ENCODE measurements around the gene EHMT1. TPM values are rescaled to one million over a fixed set of nuclear protein-coding genes. Genes with fewer than 3 reads are reported as not detected.

EHMT1 gene
- total and polyA plus RNA-seq, 9 of the 15 experiments (the other 6 are each of a cell fraction or from before 2014, with no cell fraction given), result 2.2 to 76.0 (median 36.4) TPM

- no peaks in the 10 kb centered on the region for H3K27me3 ChIP-seq (ENCODE audit: control insufficient read depth in 2 of 2, insufficient read depth in 2 of 2, low read length in 2 of 2)
- ChIA-PET CTCF (ENCODE audit: low intra/inter-chr PET ratio) (no interaction called here), POLR2A (interaction anchor here (0.6 to 1.5 kb wide), 6 partner anchors 8 to 316 kb away, joined by 3 to 5 read pairs (median 4); partner anchors contain the start of genes EHMT1 and ZMYND19)
- H3K4me2 ChIP-seq (ENCODE audit: insufficient read depth, low read length), result no peak overlapping the region
- BruUV-seq (replicated peaks), result no TSS peak
- H3K4me1 ChIP-seq (replicated peaks in 1 of 2; ENCODE audit: control insufficient read depth in 2 of 2, insufficient read depth in 2 of 2, low read length in 2 of 2), result peaks cover 22 to 61% of the 10 kb centered on the region in 2 experiments
- H3K9ac ChIP-seq (ENCODE audit: insufficient read depth in 1 of 2, low read depth in 2 of 2, low read length in 2 of 2), result peak overlapping the region in 1 of 2 experiments; percentile 80; a peak in 2 of 4 replicates
- H3K9me1 ChIP-seq (ENCODE audit: control insufficient read depth, insufficient read depth, low read length), result peaks cover 12% of the 10 kb centered on the region
- H3K9me3 ChIP-seq (replicated peaks; ENCODE audit: control insufficient read depth, insufficient read depth, low read depth, low read length), result no peaks in the 10 kb centered on the region
- no peak overlapping the region for H2AFZ ChIP-seq (ENCODE audit: low read depth, low read length)
- no peak overlapping the region for H3K4me3 ChIP-seq
- 79% methylated on average over 19 of the region's 23 CpGs for WGBS (ENCODE audit: insufficient coverage, low coverage, missing lambda C conversion rate)
- ATAC-seq (no peak), FAIRE-seq (no peak), DNase-seq (ENCODE audit: extremely low read depth in 1 of 4, low spot score in 3 of 4) (no peak)
- peaks cover 4% of the 10 kb centered on the region; the same call in 1 of the 2 replicates for H4K20me1 ChIP-seq (replicated peaks; ENCODE audit: control insufficient read depth, insufficient read depth, low read length)
- H3K79me2 ChIP-seq (ENCODE audit: control insufficient read depth, insufficient read depth, low read length), result peaks cover 34% of the 10 kb centered on the region
- H3K27ac ChIP-seq (ENCODE audit: extremely low read depth, low read depth, low read length), result no peak overlapping the region
- in situ Hi-C loops (cut with MboI), result no loop called here
- intact Hi-C loops (cut with micrococcal nuclease), result loop anchor here (10.0 kb wide), 1 partner anchor 94 kb away; no protein-coding TSS in a partner anchor
- H3K36me3 ChIP-seq (ENCODE audit: control insufficient read depth, insufficient read depth, low read length), result peaks cover 75% of the 10 kb centered on the region
- no peak for TF ChIP-seq ELF2 (CRISPR knock-in tag; IDR thresholded peaks at IDR 0.05)
- TF ChIP-seq FOXJ2 (tag; IDR thresholded peaks at IDR 0.05), result no peak
- no peak for TF ChIP-seq ZNF589 (CRISPR knock-in tag; IDR thresholded peaks at IDR 0.05; ENCODE audit: low read depth)
- TF ChIP-seq NFIC (IDR thresholded peaks at IDR 0.05), result peak; percentile 66
- no peak for TF ChIP-seq FOXK2 (conservative IDR thresholded peaks at IDR 0.05 in 1 of 2, IDR thresholded peaks at IDR 0.05 in 1 of 2; ENCODE audit: low read depth in 2 of 2)
- no peak for TF ChIP-seq USF1 (CRISPR knock-in tag; IDR thresholded peaks at IDR 0.05)
- TF ChIP-seq ZC3H11A (IDR thresholded peaks at IDR 0.05; ENCODE audit: low read depth, low read length), result no peak
- no peak for TF ChIP-seq ZBTB7A (IDR thresholded peaks at IDR 0.05; ENCODE audit: borderline replicate concordance, control insufficient read depth, low read depth, low read length)
- peak; percentile 69; the same call in 1 of the 2 replicates for TF ChIP-seq ZBTB33 (CRISPR knock-in tag; IDR thresholded peaks at IDR 0.05)
- peak; percentile 37; the same call in 1 of the 2 replicates for TF ChIP-seq RBFOX2 (IDR thresholded peaks at IDR 0.05; ENCODE audit: low read depth, low read length)
- TF ChIP-seq MITF (IDR thresholded peaks at IDR 0.05), result no peak
- TF ChIP-seq HNRNPLL (IDR thresholded peaks at IDR 0.05; ENCODE audit: low read depth, low read length, poor library complexity, severe bottlenecking), result no peak
- TF ChIP-seq YBX1 (IDR thresholded peaks at IDR 0.05), result no peak
- TF ChIP-seq POLR2G (IDR thresholded peaks at IDR 0.05; ENCODE audit: low read depth, low read length), result peak; percentile 44; the same call in 1 of the 2 replicates
- TF ChIP-seq SUPT5H (IDR thresholded peaks at IDR 0.05), result peak; percentile 27; the same call in 1 of the 2 replicates
- TF ChIP-seq NRF1 (conservative IDR thresholded peaks at IDR 0.05 in 1 of 2, IDR thresholded peaks at IDR 0.05 in 1 of 2), result no peak
- TF ChIP-seq GABPB2 (CRISPR knock-in tag; conservative IDR thresholded peaks at IDR 0.05), result no peak
- no peak for TF ChIP-seq TCF7L2 (IDR thresholded peaks at IDR 0.05; ENCODE audit: low read depth, low read length)
- TF ChIP-seq ZNF263 (CRISPR knock-in tag; IDR thresholded peaks at IDR 0.05; ENCODE audit: borderline replicate concordance), result no peak
These were observed 38.4 kb upstream of the EHMT1 start for GRCh38 chr9:137580209-137580953.
